ENCODE results near the gene TIGAR. TPM values are rescaled to one million over a fixed set of nuclear protein-coding genes. Genes with fewer than 3 reads are reported as not detected.

TIGAR gene
- polyA plus RNA-seq, 3 donors: 5.5 to 16.0 (median 11.0) TPM

DNA sequence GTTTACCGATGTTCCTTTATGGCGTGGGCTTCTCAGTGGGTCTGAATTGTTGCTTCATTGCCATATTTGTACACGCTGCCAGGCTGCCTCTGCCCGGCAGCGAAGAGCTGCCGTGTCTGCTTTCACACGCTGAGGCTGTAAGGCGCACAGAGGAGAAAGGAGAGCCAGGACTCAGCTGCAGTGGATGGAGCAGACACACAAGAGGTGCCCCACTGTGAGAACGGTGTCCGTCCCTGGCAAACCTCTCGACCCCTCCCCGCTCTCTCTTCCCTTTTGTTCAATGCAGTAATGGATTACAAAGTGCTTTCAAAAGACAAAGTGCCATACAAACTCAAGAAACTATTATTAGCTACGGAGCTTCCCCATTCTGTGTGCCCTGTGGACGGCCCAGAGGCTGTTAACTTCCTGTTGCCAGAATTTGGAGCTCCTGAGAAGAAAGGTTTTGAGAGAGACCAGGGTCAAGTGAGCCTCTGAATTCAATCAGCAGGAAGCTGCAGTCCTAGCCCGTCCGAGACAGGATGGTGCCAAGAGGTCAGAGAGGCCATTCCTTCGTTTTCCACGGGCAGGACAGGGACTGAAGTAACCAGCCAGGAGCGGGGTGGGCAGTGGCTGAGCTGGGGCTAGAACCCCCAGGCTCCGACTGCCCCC, 31.7 kb upstream of the TIGAR start:
- Mint-ChIP-seq H3K4me1 (peaks cover 75% of the 10 kb centered on the region), H3K9me3 (peaks cover 0 to 2% (median 0%) of the 10 kb centered on the region in 7 donors), H3K4me3 (peak overlapping the region; percentile 86 to 98), H3K27ac (peak overlapping the region; percentile 96 to 99 (median 98)), H3K27me3 (ENCODE audit: low read depth in 3 of 3) (peaks cover 0 to 4% (median 2%) of the 10 kb centered on the region in 3 donors), H3K36me3 (peaks cover 44 to 59% of the 10 kb centered on the region in 2 donors)
- intact Hi-C loops (cut with micrococcal nuclease): loop anchor here in 1 of 2 donors (5.0 kb wide), 1 partner anchor 33 kb away; the partner anchor contains the start of gene TIGAR
- no peaks in the 10 kb centered on the region for H3K9me3 ChIP-seq (replicated peaks in 1 of 2; ENCODE audit: control insufficient read depth in 1 of 2, insufficient read depth in 1 of 2, low read length in 2 of 2)
- H3K4me2 ChIP-seq (replicated peaks; ENCODE audit: extremely low read depth, low read length, poor library complexity, severe bottlenecking): peak overlapping the region; percentile 87
- peak overlapping the region; percentile 76 for H2AFZ ChIP-seq (ENCODE audit: insufficient read depth, low read depth, low read length, poor library complexity, severe bottlenecking)
- TF ChIP-seq, protein P1, sequence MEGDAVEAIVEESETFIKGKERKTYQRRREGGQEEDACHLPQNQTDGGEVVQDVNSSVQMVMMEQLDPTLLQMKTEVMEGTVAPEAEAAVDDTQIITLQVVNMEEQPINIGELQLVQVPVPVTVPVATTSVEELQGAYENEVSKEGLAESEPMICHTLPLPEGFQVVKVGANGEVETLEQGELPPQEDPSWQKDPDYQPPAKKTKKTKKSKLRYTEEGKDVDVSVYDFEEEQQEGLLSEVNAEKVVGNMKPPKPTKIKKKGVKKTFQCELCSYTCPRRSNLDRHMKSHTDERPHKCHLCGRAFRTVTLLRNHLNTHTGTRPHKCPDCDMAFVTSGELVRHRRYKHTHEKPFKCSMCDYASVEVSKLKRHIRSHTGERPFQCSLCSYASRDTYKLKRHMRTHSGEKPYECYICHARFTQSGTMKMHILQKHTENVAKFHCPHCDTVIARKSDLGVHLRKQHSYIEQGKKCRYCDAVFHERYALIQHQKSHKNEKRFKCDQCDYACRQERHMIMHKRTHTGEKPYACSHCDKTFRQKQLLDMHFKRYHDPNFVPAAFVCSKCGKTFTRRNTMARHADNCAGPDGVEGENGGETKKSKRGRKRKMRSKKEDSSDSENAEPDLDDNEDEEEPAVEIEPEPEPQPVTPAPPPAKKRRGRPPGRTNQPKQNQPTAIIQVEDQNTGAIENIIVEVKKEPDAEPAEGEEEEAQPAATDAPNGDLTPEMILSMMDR (IDR thresholded peaks at IDR 0.05): no peak
- H4K20me1 ChIP-seq (ENCODE audit: insufficient read depth, low read length): no peaks in the 10 kb centered on the region
- peak overlapping the region; percentile 96 to 97 for H3K27ac ChIP-seq (ENCODE audit: low read depth in 1 of 2, low read length in 2 of 2)
- H3K36me3 ChIP-seq (replicated peaks in 1 of 2; ENCODE audit: control insufficient read depth in 1 of 2, insufficient read depth in 2 of 2, low read length in 2 of 2): peaks cover 0 to 22% of the 10 kb centered on the region in 2 donors
- peak overlapping the region; percentile 71 for H3K9ac ChIP-seq (ENCODE audit: insufficient read depth, low read length, poor library complexity, severe bottlenecking)
- peaks cover 51 to 62% of the 10 kb centered on the region in 2 donors for H3K4me1 ChIP-seq (ENCODE audit: control insufficient read depth in 1 of 2, insufficient read depth in 2 of 2, low read length in 2 of 2)
- DNase-seq: peak; percentile 74 to 83 (median 76)
- H3K4me3 ChIP-seq (replicated peaks in 1 of 3; ENCODE audit: low read depth in 2 of 3, low read length in 3 of 3): peak overlapping the region; percentile 47 to 79 (median 49)
- H3K79me2 ChIP-seq (ENCODE audit: insufficient read depth, low read length): peaks cover 41% of the 10 kb centered on the region
- no peaks in the 10 kb centered on the region for H3K27me3 ChIP-seq (ENCODE audit: control insufficient read depth in 2 of 2, insufficient read depth in 2 of 2, low read length in 2 of 2)
- 5% methylated on average over 18 of the region's 20 CpGs for WGBS (ENCODE audit: insufficient coverage)

- H3K4me2 ChIP-seq (replicated peaks; ENCODE audit: extremely low read depth, low read length, poor library complexity, severe bottlenecking): peak overlapping the region; percentile 87
- H3K36me3 ChIP-seq (replicated peaks in 1 of 2; ENCODE audit: control insufficient read depth in 1 of 2, insufficient read depth in 2 of 2, low read length in 2 of 2): peaks cover 6 to 28% of the 10 kb centered on the region in 2 donors
- H3K27ac ChIP-seq (ENCODE audit: low read depth in 1 of 2, low read length in 2 of 2): peak overlapping the region; percentile 96 to 97
- no peaks in the 10 kb centered on the region for H3K27me3 ChIP-seq (ENCODE audit: control insufficient read depth in 2 of 2, insufficient read depth in 2 of 2, low read length in 2 of 2)
- peaks cover 51 to 62% of the 10 kb centered on the region in 2 donors for H3K4me1 ChIP-seq (ENCODE audit: control insufficient read depth in 1 of 2, insufficient read depth in 2 of 2, low read length in 2 of 2)
- H3K4me3 Mint-ChIP-seq: peak overlapping the region; percentile 86 to 98
- H3K27ac Mint-ChIP-seq: peak overlapping the region; percentile 96 to 99 (median 98)
- H2AFZ ChIP-seq (ENCODE audit: insufficient read depth, low read depth, low read length, poor library complexity, severe bottlenecking): peak overlapping the region; percentile 76
- H3K4me1 Mint-ChIP-seq: peaks cover 75% of the 10 kb centered on the region
- TF ChIP-seq, protein P1 (IDR thresholded peaks at IDR 0.05): no peak
- H3K27me3 Mint-ChIP-seq (ENCODE audit: low read depth in 3 of 3): peaks cover 0 to 4% (median 2%) of the 10 kb centered on the region in 3 donors
- peaks cover 48% of the 10 kb centered on the region for H3K79me2 ChIP-seq (ENCODE audit: insufficient read depth, low read length)
- peak overlapping the region; percentile 71 for H3K9ac ChIP-seq (ENCODE audit: insufficient read depth, low read length, poor library complexity, severe bottlenecking)
- H3K9me3 ChIP-seq (replicated peaks in 1 of 2; ENCODE audit: control insufficient read depth in 1 of 2, insufficient read depth in 1 of 2, low read length in 2 of 2): no peaks in the 10 kb centered on the region
- peak overlapping the region in 2 of 3 experiments; percentile 49 to 79 for H3K4me3 ChIP-seq (replicated peaks in 1 of 3; ENCODE audit: low read depth in 2 of 3, low read length in 3 of 3)
- intact Hi-C loops (cut with micrococcal nuclease): loop anchor here in 1 of 2 donors (5.0 kb wide), 1 partner anchor 32 kb away; the partner anchor contains the start of gene TIGAR
- H4K20me1 ChIP-seq (ENCODE audit: insufficient read depth, low read length): no peaks in the 10 kb centered on the region
- peaks cover 41 to 57% of the 10 kb centered on the region in 2 donors for H3K36me3 Mint-ChIP-seq
- H3K9me3 Mint-ChIP-seq: peaks cover 0 to 2% (median 0%) of the 10 kb centered on the region in 7 donors
- DNase-seq: no peak
- whole genome bisulfite sequencing (ENCODE audit: insufficient coverage): 89% methylated on average over 17 of the region's 28 CpGs
Observed at GRCh38 chr12:4289998-4290790, 30.8 kb upstream of the TIGAR start.

Measured in CD14-positive monocyte (primary cell).